AG04450 (cell line): ENCODE results near the gene PDE6D. TPM values are rescaled to one million over a fixed set of nuclear protein-coding genes. Genes with fewer than 3 reads are reported as not detected.

Experiments
- CTCF ChIA-PET: fragments of 300-600, 350-600 bp; formaldehyde crosslinking; extraction: SDS; loops from one replicate; lab custom pipeline; 2022; ENCODE audit warnings: antibody characterized with exemption, inconsistent platforms; lab: Charles Lee
- POLR2A ChIA-PET: fragments of 350-600 bp; formaldehyde crosslinking; extraction: SDS; loops from one replicate; lab custom pipeline; 2021; ENCODE audit warnings: antibody characterized with exemption, inconsistent platforms; lab: Yijun Ruan, JAX
- DNase-seq: peaks from one replicate; pipeline ENCODE4 v3.0.0-alpha.2; 2011; ENCODE audit warnings: low read depth, low spot score
- H3K27ac ChIP-seq: one replicate; pipeline ENCODE4 v1.5.1; 2012; ENCODE audit warnings: low read depth, low read length, control low read depth
- H3K27me3 ChIP-seq: one replicate; pipeline ENCODE4 v1.6.0; 2012; ENCODE audit warnings: low read length; ENCODE audit not compliant: control insufficient read depth, insufficient read depth
- H3K4me3 ChIP-seq: 2 replicates; pipeline ENCODE4 v1.5.1; 2011; ENCODE audit warnings: mild to moderate bottlenecking, low read depth, low read length, control low read depth
- H3K9me3 ChIP-seq: 2 replicates; pipeline ENCODE4 v1.5.1; 2012; ENCODE audit warnings: low read length; ENCODE audit not compliant: control insufficient read depth, insufficient read depth
- CTCF ChIP-seq: IDR thresholded peaks from 2 replicates; pipeline ENCODE4 v1.5.1; 2011; ENCODE audit warnings: low read depth, low read length, control low read depth, inconsistent platforms
- polyA plus RNA-seq: library from polyadenylated mRNA; depleted of rRNA; stranded (reverse); fragments of >200 nt; gene quantifications from 2 replicates; pipeline ENCODE4 v1.2.3, GENCODE V29; 2011

PDE6D gene
- polyA plus RNA-seq, 1 experiment: 35.7 TPM

- DNase-seq: no peak
- no peak overlapping the region for H3K27ac ChIP-seq
- H3K9me3 ChIP-seq: peaks cover 3% of the 10 kb centered on the region; the same call in 1 of the 2 replicates
- H3K4me3 ChIP-seq: no peak overlapping the region
- H3K27me3 ChIP-seq: no peaks in the 10 kb centered on the region
- CTCF ChIA-PET: no interaction called here
- POLR2A ChIA-PET: no interaction called here
- TF ChIP-seq CTCF: no peak
Observed at GRCh38 chr2:231720292-231720986, 60.6 kb downstream of the PDE6D start.

GRCh38 chr2:231718799-231719198 lies 62.3 kb downstream of the PDE6D start:
- ChIA-PET POLR2A (no interaction called here), CTCF (interaction anchor here (8.9 kb wide), 1 partner anchor 44 kb away, joined by 227 read pairs; no protein-coding TSS in a partner anchor)
- Histone ChIP-seq H3K27me3 (no peaks in the 10 kb centered on the region), H3K27ac (no peak overlapping the region), H3K9me3 (peaks cover 3% of the 10 kb centered on the region; the same call in 1 of the 2 replicates), H3K4me3 (no peak overlapping the region)
- DNase-seq: no peak
- TF ChIP-seq CTCF: no peak

- ChIA-PET POLR2A (interaction anchor here (1.2 to 1.3 kb wide), 2 partner anchors 9 to 64 kb away, joined by 3 to 9 read pairs; partner anchors contain the start of genes PDE6D and PTMA), CTCF (interaction anchor here (0.6 to 8.9 kb wide), 8 partner anchors 7 to 116 kb away, joined by 3 to 227 read pairs (median 6); no protein-coding TSS in a partner anchor)
- H3K4me3 ChIP-seq: no peak overlapping the region
- H3K27me3 ChIP-seq: no peaks in the 10 kb centered on the region
- DNase-seq: no peak
- TF ChIP-seq CTCF: no peak
- H3K9me3 ChIP-seq: peaks cover 3% of the 10 kb centered on the region; the same call in 1 of the 2 replicates
- peak overlapping the region; percentile 4 for H3K27ac ChIP-seq
Observed at GRCh38 chr2:231717281-231718171, 63.6 kb downstream of the PDE6D start.

GRCh38 chr2:231716666-231717280 lies 64.3 kb downstream of the PDE6D start:
- no peak for DNase-seq
- H3K4me3 ChIP-seq: no peak overlapping the region

More at GRCh38 chr2:231716666-231717280, 64.3 kb downstream of the PDE6D start:
- TF ChIP-seq CTCF: no peak
- ChIA-PET CTCF (interaction anchor here (0.6 to 8.9 kb wide), 10 partner anchors 8 to 115 kb away, joined by 3 to 227 read pairs (median 5); no protein-coding TSS in a partner anchor), POLR2A (interaction anchor here (0.5 to 1.3 kb wide), 3 partner anchors 8 to 64 kb away, joined by 3 to 9 read pairs (median 7); partner anchors contain the start of genes PDE6D and PTMA)
- peaks cover 3% of the 10 kb centered on the region; the same call in 1 of the 2 replicates for H3K9me3 ChIP-seq
- H3K27me3 ChIP-seq: no peaks in the 10 kb centered on the region
- H3K27ac ChIP-seq: peak overlapping the region; percentile 62
